Stimulated activated CD8-positive, alpha-beta memory T cell treated with anti-CD3 and anti-CD28 coated beads, Interleukin-15, amount 100 ng/mL, for 4 hours (primary cell): ENCODE results near the gene UBE2L6.

ENCODE experiments used
- DNase-seq, 2 donors: peaks; one replicate each; pipeline ENCODE4 v3.0.0-alpha.2; 2020; ENCODE audit warnings: low read depth in 2 of 2

The UBE2L6 gene

DNA sequence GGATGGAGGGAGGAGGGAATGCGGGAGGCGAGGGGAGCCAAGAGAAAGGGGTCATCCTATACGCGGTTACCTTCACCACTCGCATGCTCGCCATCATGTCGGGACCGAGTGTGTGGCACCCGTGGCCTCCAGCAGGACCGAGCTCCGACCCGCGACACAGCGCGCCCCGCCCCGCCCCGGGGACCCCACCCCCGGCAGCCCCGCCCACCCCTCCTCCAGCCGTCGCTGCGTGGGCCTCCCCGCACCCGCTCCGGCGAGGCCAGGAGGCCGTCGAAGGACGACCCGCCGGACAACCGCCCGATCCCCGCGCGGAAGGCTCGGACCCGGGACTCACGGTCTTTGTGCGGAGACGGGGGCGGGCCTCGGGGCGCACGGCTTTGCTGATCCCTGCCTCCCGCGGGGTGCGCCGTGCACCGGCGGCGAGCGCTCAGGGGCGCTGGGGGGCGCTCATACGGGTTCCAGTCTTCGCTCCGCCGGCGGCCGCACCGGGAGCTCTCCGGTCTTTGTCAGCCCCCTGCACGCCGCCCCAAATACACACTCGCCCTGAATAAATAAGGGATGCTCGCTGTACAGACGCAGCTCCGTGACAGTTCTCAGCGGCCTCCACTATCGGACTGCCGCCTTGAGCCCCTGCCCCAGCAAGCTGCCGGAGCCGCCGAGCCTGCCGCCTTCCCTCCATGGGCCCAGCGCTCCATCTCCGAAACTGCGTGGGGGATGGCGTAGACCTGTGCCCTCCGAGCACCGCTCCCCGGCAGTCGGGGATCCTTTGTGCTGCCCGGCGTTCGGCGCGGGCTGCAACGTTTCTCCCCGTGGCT, at the start of gene UBE2L6:
TSS of gene UBE2L6 (minus strand) at position 158 of the 815 bp plus-strand sequence. CDS start at position 97, 61 bp downstream.
- peak; percentile 38 to 54 for DNase-seq

- no peak for DNase-seq
These were observed 49.1 kb upstream of the UBE2L6 start for GRCh38 chr11:57616595-57616994.

DNA sequence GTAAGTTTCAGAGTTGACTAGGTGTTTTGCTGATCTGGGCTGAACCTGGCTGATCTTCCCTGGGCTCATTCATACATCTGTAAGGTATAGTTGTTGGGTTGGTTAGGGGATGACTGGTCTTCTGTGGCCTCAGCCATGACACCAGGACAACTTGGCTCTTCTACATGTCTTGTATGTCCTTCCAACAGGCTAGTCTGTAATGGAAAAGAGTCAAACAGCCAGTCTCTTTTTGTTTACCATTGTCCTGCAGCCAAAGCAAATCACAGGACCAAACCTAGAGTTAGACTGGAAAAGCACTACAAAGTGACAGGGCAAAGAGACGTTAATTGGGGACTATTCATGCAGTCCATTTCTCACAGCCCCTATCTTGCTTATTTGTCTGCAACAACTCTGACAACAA, 47.8 kb upstream of the UBE2L6 start:
- no peak for DNase-seq

GRCh38 chr11:57614234-57614772, 46.8 kb upstream of the UBE2L6 start:
- no peak for DNase-seq

DNA sequence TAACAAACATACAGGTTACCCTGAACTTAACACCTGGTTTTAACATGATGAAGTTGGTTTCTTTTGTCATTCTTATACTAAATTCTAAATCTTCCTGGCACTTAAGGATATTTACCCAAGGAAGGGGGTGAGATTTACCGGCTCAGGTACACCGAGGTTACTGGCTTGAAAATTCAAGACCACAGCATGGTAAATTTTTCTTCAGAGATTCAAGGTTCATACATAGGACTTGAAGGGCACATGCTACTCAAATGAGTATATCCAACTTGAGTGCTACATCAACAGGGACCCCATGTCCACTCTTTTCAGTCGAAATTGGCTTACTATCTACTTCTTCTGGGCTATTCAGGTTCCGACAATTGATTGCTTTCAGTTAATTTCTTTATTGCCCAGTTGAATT, 42.7 kb upstream of the UBE2L6 start:
- DNase-seq, result no peak

GRCh38 chr11:57605028-57605420, 37.6 kb upstream of the UBE2L6 start:
- no peak for DNase-seq

DNA sequence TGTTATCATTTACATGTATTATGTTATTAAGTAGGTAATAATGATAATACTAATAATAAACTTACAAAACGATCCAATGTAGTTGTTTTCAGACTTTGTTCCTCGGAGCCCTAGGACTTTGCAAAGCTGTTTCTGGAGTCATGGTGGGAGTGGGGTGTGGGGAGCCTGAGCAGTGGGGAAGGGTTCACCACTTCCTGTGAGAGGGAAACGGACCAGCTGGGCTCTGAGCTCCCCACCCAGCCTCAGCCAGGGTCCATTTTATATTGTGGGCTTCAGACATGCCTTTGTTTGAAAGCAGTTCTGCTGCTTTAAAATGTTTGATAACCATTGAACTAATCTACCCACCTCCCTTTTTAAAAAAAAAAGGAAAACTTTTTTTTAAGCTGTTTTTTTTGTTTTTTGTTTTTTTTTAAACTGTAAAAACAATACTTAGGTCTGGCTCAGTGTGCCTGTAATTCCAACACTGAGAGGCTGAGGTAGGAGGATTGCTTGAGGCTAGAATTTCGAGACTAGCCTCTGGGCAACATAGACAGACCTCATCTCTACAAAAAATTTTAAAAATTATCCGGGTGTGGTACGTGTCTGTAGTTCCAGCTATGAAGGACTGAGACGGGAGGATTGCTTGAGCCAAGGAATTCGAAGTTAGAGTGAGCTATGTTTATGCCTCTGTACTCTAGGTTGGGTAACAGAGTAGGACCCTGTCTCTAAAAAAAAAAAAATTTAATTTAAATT, 37.0 kb upstream of the UBE2L6 start:
- no peak for DNase-seq

GRCh38 chr11:57601297-57601696, 33.8 kb upstream of the UBE2L6 start:
- no peak for DNase-seq

DNA sequence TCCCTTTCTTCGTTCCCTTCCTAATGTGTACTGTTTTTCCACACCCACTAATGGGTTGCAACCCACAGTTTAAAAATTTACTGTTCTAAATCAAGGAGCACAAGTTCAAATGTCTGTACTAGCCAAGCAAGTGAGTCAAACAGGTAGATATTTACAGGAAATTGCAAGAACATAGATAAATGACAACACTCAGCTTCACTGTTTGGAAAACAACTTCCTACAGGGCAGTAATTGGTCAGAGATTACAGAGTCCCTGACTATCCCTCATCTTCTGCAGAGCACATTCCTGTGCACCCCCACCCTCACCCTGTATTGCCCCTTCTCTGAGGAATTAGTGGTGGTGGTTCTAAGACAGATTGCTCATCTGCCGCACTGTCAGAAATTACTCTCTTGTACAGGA, 31.9 kb upstream of the UBE2L6 start:
- no peak for DNase-seq

- DNase-seq, result no peak
These were observed 31.3 kb upstream of the UBE2L6 start for GRCh38 chr11:57598831-57599155.

DNA sequence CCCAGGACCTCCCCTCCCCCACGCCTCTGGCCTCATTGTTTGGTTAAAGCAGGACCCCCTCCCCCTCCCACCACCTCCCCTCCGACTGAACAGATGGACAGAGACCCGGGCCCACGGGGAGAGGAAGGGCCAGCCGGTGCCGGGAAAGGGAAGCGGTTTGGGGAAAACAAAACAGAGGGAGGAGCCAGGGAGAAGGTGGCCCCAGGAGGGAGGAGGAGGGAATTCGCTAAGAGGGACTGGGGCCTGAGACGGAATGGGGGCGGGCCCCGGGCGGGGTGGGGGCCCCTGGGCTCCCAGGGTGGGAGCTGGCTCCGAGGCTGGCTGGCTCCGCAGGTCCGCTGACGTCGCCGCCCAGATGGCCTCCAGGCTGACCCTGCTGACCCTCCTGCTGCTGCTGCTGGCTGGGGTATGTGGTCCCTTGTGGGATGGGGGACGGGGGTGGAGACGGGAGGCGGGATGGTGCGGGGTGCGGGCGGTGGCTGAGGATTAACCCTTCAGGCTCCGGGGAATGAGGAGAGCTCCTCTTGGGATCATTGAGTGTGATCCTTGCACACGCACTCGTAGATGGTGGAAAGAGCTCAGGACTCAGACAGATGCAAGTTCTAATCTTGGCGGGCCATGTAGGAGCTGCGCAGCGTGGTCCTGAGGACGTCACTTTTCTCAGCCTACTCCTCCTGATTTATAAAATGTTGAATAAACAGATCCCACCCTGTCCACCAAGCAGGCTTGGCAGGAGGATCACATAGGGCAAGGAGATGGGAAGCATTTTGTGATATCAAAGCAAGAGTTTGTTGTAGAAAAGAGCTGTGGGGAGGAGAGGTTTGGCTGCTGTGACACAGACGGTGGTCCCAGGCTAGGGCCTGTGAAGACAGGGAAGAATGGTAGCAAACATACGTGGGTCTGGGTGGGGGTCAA, 30.7 kb upstream of the UBE2L6 start:
- DNase-seq, result no peak

DNA sequence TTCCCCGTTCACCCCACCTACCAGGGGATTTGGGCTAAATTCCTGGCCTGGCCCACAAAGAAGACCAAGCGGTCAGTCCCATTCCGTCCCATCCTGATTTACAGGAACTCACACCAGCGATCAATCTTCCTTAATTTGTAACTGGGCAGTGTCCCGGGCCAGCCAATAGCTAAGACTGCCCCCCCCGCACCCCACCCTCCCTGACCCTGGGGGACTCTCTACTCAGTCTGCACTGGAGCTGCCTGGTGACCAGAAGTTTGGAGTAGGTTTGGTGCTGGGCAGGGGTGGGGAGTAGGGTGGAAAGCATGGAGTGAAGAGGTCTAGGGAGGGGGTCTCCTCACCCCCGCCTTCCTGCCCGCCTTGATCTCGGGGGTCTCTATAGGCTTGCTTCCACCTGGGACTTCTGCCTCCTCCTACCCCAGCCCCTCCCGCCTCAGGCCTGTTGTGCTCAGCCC, 30.0 kb upstream of the UBE2L6 start, which contains the start of gene SERPING1:
TSS of gene SERPING1 (plus strand) at position 225 of the 455 bp plus-strand sequence. CDS start 586 bp downstream, outside the sequence.
- no peak for DNase-seq

GRCh38 chr11:57596266-57596885, 28.9 kb upstream of the UBE2L6 start:
- DNase-seq, result no peak

GRCh38 chr11:57588046-57588710, 20.7 kb upstream of the UBE2L6 start:
- DNase-seq, result no peak

DNA sequence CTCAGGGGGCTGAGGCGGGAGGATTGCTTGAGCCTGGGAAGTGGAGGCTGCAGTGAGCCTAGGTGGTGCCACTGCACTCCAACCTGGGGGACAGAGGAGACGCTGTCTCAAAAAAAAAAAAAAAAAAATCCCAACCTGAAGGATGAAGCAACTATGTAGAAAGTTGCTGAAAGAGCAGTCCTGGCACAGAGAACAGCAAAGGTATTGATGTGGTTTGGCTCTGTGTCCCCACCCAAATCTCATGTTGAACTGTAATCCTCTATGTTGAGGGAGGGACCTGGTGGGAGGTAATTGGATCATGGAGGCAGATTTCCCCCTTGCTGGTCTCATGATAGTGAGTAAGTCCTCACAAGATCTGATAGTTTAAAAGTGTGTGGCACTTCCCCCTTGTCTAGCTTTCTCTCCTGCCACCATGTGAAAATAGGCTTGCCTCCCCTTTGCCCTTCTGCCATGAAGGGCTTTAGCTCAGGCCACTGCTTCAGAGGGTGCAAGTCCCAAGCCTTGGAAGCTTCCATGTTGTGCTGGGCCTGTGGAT, 19.3 kb upstream of the UBE2L6 start:
- DNase-seq, result no peak

DNA sequence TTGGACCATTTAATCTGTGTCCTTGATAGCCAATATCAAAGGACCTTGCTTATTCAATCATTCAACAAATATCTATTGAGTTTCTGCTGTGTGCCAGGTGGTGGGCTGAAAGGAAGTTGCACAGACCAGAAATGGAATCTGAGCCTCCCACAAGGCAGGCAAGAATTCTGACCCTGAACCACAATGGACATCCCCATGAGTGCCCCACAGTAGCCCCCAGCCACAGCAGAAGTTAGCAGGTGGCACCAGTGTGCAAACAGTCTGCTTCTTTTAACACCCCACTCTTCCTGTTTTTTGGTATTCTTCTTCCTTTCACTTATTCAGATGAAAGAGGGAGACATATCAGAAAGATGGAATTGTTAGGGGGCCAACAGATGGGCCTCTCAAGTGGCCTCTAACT, 17.8 kb upstream of the UBE2L6 start:
- DNase-seq, result no peak

- no peak for DNase-seq
These were observed 16.9 kb upstream of the UBE2L6 start for GRCh38 chr11:57584341-57584740.

GRCh38 chr11:57574061-57574460, 6.6 kb upstream of the UBE2L6 start:
- DNase-seq, result no peak

GRCh38 chr11:57571606-57572005, 4.1 kb upstream of the UBE2L6 start:
- no peak for DNase-seq

- peak; percentile 61 to 68 for DNase-seq
These were observed 876 bp upstream of the UBE2L6 start for GRCh38 chr11:57568330-57568766.
